ENCODE results near the gene SLC22A23.

The SLC22A23 gene

GRCh38 chr6:3388786-3389185 is 68.1 kb downstream of the SLC22A23 start:
- TF ChIP-seq EP300 (IDR thresholded peaks at IDR 0.05; ENCODE audit: borderline replicate concordance): no peak
- no peak for TF ChIP-seq CREB1 (IDR thresholded peaks at IDR 0.05; ENCODE audit: low read depth)
- no peak for TF ChIP-seq REST (IDR thresholded peaks at IDR 0.05; ENCODE audit: low read depth)
- TF ChIP-seq TCF12 (IDR thresholded peaks at IDR 0.05; ENCODE audit: low read depth): no peak
- no peak for TF ChIP-seq NFIC (IDR thresholded peaks at IDR 0.05)
- TF ChIP-seq USF1 (IDR thresholded peaks at IDR 0.05): no peak
- TF ChIP-seq TAF1 (IDR thresholded peaks at IDR 0.05; ENCODE audit: low read depth): no peak

GRCh38 chr6:3386374-3386857 is 70.4 kb downstream of the SLC22A23 start:
- TF ChIP-seq NFIC (IDR thresholded peaks at IDR 0.05) (no peak), TCF12 (IDR thresholded peaks at IDR 0.05; ENCODE audit: low read depth) (no peak), ZBTB7A (IDR thresholded peaks at IDR 0.05; ENCODE audit: low read depth) (no peak), RAD21 (IDR thresholded peaks at IDR 0.05; ENCODE audit: low read depth) (no peak)

GRCh38 chr6:3385660-3386151 is 71.1 kb downstream of the SLC22A23 start:
- TF ChIP-seq ZBTB7A (IDR thresholded peaks at IDR 0.05; ENCODE audit: low read depth): no peak
- TF ChIP-seq USF1 (IDR thresholded peaks at IDR 0.05): no peak
- TF ChIP-seq EGR1 (IDR thresholded peaks at IDR 0.05): no peak
- TF ChIP-seq RAD21 (IDR thresholded peaks at IDR 0.05; ENCODE audit: low read depth): no peak
- no peak for TF ChIP-seq TCF12 (IDR thresholded peaks at IDR 0.05; ENCODE audit: low read depth)
- TF ChIP-seq YY1 (IDR thresholded peaks at IDR 0.05; ENCODE audit: low read depth): no peak

- TF ChIP-seq RAD21 (IDR thresholded peaks at IDR 0.05; ENCODE audit: low read depth): no peak
- TF ChIP-seq REST (IDR thresholded peaks at IDR 0.05; ENCODE audit: low read depth): no peak
- TF ChIP-seq CREB1 (IDR thresholded peaks at IDR 0.05; ENCODE audit: low read depth): no peak
- TF ChIP-seq EP300 (IDR thresholded peaks at IDR 0.05; ENCODE audit: borderline replicate concordance): no peak
- TF ChIP-seq YY1 (IDR thresholded peaks at IDR 0.05; ENCODE audit: low read depth): no peak
- no peak for TF ChIP-seq CEBPB (IDR thresholded peaks at IDR 0.05)
These were observed 72.4 kb downstream of the SLC22A23 start for GRCh38 chr6:3384241-3385143.

GRCh38 chr6:3383525-3383924 is 73.3 kb downstream of the SLC22A23 start:
- no peak for TF ChIP-seq TAF1 (IDR thresholded peaks at IDR 0.05; ENCODE audit: low read depth)
- no peak for TF ChIP-seq REST (IDR thresholded peaks at IDR 0.05; ENCODE audit: low read depth)
- TF ChIP-seq MAX (IDR thresholded peaks at IDR 0.05): no peak
- no peak for TF ChIP-seq NFIC (IDR thresholded peaks at IDR 0.05)
- no peak for TF ChIP-seq TEAD4 (IDR thresholded peaks at IDR 0.05)
- TF ChIP-seq EP300 (IDR thresholded peaks at IDR 0.05; ENCODE audit: borderline replicate concordance): no peak
- no peak for TF ChIP-seq RAD21 (IDR thresholded peaks at IDR 0.05; ENCODE audit: low read depth)
- no peak for TF ChIP-seq TCF12 (IDR thresholded peaks at IDR 0.05; ENCODE audit: low read depth)
- TF ChIP-seq EGR1 (IDR thresholded peaks at IDR 0.05): no peak
- no peak for TF ChIP-seq ZBTB7A (IDR thresholded peaks at IDR 0.05; ENCODE audit: low read depth)
- TF ChIP-seq USF1 (IDR thresholded peaks at IDR 0.05): no peak
- TF ChIP-seq CEBPB (IDR thresholded peaks at IDR 0.05): no peak
